ENCODE results near the gene MARS2. TPM values are rescaled to one million over a fixed set of nuclear protein-coding genes. Genes with fewer than 3 reads are reported as not detected.

The MARS2 gene
- total and polyA plus RNA-seq, 2 donors (not counting 1 experiment from before 2014, with no cell fraction given) = 1.5 to 3.3 TPM

DNA sequence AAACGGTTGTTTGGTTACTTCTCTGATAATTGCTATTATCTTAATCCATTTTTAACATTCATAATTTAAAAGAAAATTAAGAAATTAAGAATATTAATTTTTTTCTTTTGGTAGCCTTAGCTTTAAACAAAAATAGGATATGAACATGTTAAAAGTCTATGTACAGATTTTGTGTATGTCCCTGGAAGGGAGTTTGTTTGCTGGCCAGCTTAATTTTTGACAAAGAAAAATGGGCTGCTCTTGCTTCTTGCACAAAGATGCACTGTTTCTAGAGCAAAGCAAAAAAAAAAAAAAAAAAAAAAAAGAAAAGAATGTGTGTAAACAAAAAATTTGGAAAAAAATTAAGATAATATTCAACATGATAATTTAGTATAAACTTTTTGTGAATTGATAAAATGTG lies 31.1 kb upstream of the MARS2 start:
- no peak overlapping the region for H2AFZ ChIP-seq (ENCODE audit: low read length)
- peak in 1 of 2 donors; percentile 29 for DNase-seq (ENCODE audit: low read depth in 2 of 2)
- H3K36me3 ChIP-seq (ENCODE audit: control insufficient read depth, insufficient read depth, low read length) = no peaks in the 10 kb centered on the region
- no peaks in the 10 kb centered on the region for H4K20me1 ChIP-seq (ENCODE audit: control insufficient read depth, extremely low read depth, insufficient read depth, low read length)
- peak overlapping the region; percentile 76 for H3K4me2 ChIP-seq (ENCODE audit: extremely low read depth, insufficient read depth, low read length)
- peak overlapping the region in 2 of 4 experiments; percentile 64 to 71 for H3K4me3 ChIP-seq (replicated peaks in 1 of 4; ENCODE audit: control extremely low read depth in 1 of 4, insufficient read depth in 1 of 4, low read depth in 3 of 4, low read length in 4 of 4)
- no peaks in the 10 kb centered on the region for H3K9me3 ChIP-seq (ENCODE audit: control insufficient read depth, insufficient read depth, low read depth, low read length)
- H3K4me1 ChIP-seq (ENCODE audit: control insufficient read depth, extremely low read depth, insufficient read depth, low read length) = no peaks in the 10 kb centered on the region
- no peak for TF ChIP-seq EZH2 (IDR thresholded peaks at IDR 0.05; ENCODE audit: low read length, missing control alignments)
- TF ChIP-seq, protein P1, sequence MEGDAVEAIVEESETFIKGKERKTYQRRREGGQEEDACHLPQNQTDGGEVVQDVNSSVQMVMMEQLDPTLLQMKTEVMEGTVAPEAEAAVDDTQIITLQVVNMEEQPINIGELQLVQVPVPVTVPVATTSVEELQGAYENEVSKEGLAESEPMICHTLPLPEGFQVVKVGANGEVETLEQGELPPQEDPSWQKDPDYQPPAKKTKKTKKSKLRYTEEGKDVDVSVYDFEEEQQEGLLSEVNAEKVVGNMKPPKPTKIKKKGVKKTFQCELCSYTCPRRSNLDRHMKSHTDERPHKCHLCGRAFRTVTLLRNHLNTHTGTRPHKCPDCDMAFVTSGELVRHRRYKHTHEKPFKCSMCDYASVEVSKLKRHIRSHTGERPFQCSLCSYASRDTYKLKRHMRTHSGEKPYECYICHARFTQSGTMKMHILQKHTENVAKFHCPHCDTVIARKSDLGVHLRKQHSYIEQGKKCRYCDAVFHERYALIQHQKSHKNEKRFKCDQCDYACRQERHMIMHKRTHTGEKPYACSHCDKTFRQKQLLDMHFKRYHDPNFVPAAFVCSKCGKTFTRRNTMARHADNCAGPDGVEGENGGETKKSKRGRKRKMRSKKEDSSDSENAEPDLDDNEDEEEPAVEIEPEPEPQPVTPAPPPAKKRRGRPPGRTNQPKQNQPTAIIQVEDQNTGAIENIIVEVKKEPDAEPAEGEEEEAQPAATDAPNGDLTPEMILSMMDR (conservative IDR thresholded peaks at IDR 0.05 in 1 of 2, IDR thresholded peaks at IDR 0.05 in 1 of 2; ENCODE audit: low read depth in 1 of 2, low read length in 2 of 2) = no peak
- H3K27me3 ChIP-seq (ENCODE audit: control insufficient read depth, insufficient read depth, low read length) = no peaks in the 10 kb centered on the region
- no peak overlapping the region for H3K27ac ChIP-seq (ENCODE audit: insufficient read depth, low read length)
- no peak overlapping the region for H3K9ac ChIP-seq (ENCODE audit: insufficient read depth, low read length)
- H3K79me2 ChIP-seq (ENCODE audit: control insufficient read depth, insufficient read depth, low read length) = no peaks in the 10 kb centered on the region

DNA sequence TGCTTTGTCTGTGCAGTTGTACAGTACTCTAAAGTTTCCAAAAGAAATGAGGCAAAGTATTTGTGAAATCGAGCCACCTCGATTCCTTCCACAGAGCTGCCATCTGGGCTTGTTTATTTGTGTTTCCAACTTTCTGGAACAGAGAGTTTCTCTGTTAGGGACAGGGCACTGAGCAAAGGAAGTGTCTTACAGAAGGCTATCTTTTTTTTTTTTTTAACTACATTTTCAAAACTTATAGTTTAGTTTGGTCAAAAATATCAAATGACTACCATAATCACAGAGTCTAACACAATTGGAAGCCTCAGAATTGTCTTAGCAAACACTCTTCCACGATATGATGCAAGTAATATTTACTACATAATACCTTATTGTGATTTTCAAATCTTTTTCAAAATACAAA lies 30.6 kb upstream of the MARS2 start:
- Histone ChIP-seq H3K27me3 (ENCODE audit: control insufficient read depth, insufficient read depth, low read length) (no peaks in the 10 kb centered on the region), H3K36me3 (ENCODE audit: control insufficient read depth, insufficient read depth, low read length) (no peaks in the 10 kb centered on the region), H2AFZ (ENCODE audit: low read length) (peak overlapping the region; percentile 76), H3K4me1 (ENCODE audit: control insufficient read depth, extremely low read depth, insufficient read depth, low read length) (no peaks in the 10 kb centered on the region), H3K79me2 (ENCODE audit: control insufficient read depth, insufficient read depth, low read length) (no peaks in the 10 kb centered on the region), H3K9me3 (ENCODE audit: control insufficient read depth, insufficient read depth, low read depth, low read length) (no peaks in the 10 kb centered on the region), H3K4me2 (ENCODE audit: extremely low read depth, insufficient read depth, low read length) (peak overlapping the region; percentile 76), H4K20me1 (ENCODE audit: control insufficient read depth, extremely low read depth, insufficient read depth, low read length) (no peaks in the 10 kb centered on the region), H3K4me3 (replicated peaks in 1 of 4; ENCODE audit: control extremely low read depth in 1 of 4, insufficient read depth in 1 of 4, low read depth in 3 of 4, low read length in 4 of 4) (peak overlapping the region; percentile 24 to 71 (median 54)), H3K9ac (ENCODE audit: insufficient read depth, low read length) (no peak overlapping the region), H3K27ac (ENCODE audit: insufficient read depth, low read length) (no peak overlapping the region)
- TF ChIP-seq EZH2 (IDR thresholded peaks at IDR 0.05; ENCODE audit: low read length, missing control alignments) = no peak
- DNase-seq (ENCODE audit: low read depth in 2 of 2) = peak; percentile 27 to 67

DNA sequence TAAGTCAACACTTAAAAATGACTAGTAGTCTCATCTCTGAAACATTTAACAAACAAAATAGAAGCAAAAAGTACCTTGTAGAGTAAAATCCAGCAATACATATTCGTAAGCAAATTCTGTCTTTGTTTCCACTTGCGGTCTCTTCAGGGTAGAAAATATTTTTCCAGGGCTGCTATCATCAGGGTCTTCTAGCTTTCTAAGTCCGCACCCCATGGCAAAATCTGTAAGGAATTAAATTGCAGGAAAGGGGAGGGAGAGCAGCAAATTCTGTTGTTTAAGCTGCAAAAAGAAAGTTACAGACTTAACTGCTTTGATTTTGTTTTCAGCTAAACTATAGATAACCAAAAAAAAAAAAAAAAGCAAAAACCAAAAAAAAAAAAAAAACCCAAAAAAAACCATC lies 29.9 kb upstream of the MARS2 start, which contains the start of gene RFTN2:
RFTN2 (minus strand) TSS at position 342 of the 400 bp plus-strand sequence; CDS start at position 213, 129 bp downstream.
- Histone ChIP-seq H3K9ac (ENCODE audit: insufficient read depth, low read length) (peak within 1 kb of the TSS; percentile 34), H3K27ac (ENCODE audit: insufficient read depth, low read length) (peak within 1 kb of the TSS; percentile 55), H3K4me3 (replicated peaks in 1 of 4; ENCODE audit: control extremely low read depth in 1 of 4, insufficient read depth in 1 of 4, low read depth in 3 of 4, low read length in 4 of 4) (peak within 1 kb of the TSS; percentile 45 to 71 (median 58)), H3K4me2 (ENCODE audit: extremely low read depth, insufficient read depth, low read length) (peak within 1 kb of the TSS; percentile 76), H4K20me1 (ENCODE audit: control insufficient read depth, extremely low read depth, insufficient read depth, low read length) (no peaks in the 10 kb centered on the region), H3K9me3 (ENCODE audit: control insufficient read depth, insufficient read depth, low read depth, low read length) (no peaks in the 10 kb centered on the region), H2AFZ (ENCODE audit: low read length) (peak within 1 kb of the TSS; percentile 92), H3K36me3 (ENCODE audit: control insufficient read depth, insufficient read depth, low read length) (no peaks in the 10 kb centered on the region), H3K79me2 (ENCODE audit: control insufficient read depth, insufficient read depth, low read length) (no peaks in the 10 kb centered on the region), H3K4me1 (ENCODE audit: control insufficient read depth, extremely low read depth, insufficient read depth, low read length) (no peaks in the 10 kb centered on the region), H3K27me3 (ENCODE audit: control insufficient read depth, insufficient read depth, low read length) (no peaks in the 10 kb centered on the region)
- DNase-seq (ENCODE audit: low read depth in 2 of 2) = peak; percentile 27 to 52
- no peak for TF ChIP-seq EZH2 (IDR thresholded peaks at IDR 0.05; ENCODE audit: low read length, missing control alignments)
- TF ChIP-seq, protein P1 (conservative IDR thresholded peaks at IDR 0.05 in 1 of 2, IDR thresholded peaks at IDR 0.05 in 1 of 2; ENCODE audit: low read depth in 1 of 2, low read length in 2 of 2) = no peak

Data from fibroblast of lung (primary cell).